Prostate gland (tissue), 2 donors: Measurements from ENCODE around the gene MCM3AP.

Experiments
- CTCF ChIP-seq, 4 experiments: fragments of 200-600 bp in 2 of 4; fragments of 450-650 bp in 2 of 4; sonication (generic) in 2 of 4; IDR thresholded peaks; 1 replicate in 3 of 4; 2 replicates in 1 of 4; pipeline ENCODE4 v1.5.1; 2016 to 2019; ENCODE audit warnings: antibody characterized with exemption in 4 of 4, mild to moderate bottlenecking in 2 of 4, moderate library complexity in 2 of 4
- POLR2A ChIP-seq: fragments of 450-650 bp; IDR thresholded peaks from one replicate; pipeline ENCODE4 v1.6.1; 2016; ENCODE audit warnings: antibody characterized with exemption, mild to moderate bottlenecking

GRCh38 chr21:46289655-46290179, 4.3 kb upstream of the MCM3AP start:
- TF ChIP-seq CTCF (IDR thresholded peaks at IDR 0.05) (no peak), POLR2A (no peak)
